Common myeloid progenitor, CD34-positive (primary cell): ENCODE results near the gene MYO1A.

Experiments used
- CTCF ChIA-PET: fragments of 350-600 bp; sonication (Branson Sonifier 250); formaldehyde crosslinking; loops from one replicate; lab custom pipeline; 2021; ENCODE audit warnings: antibody characterized with exemption; lab: Charles Lee
- POLR2A ChIA-PET: fragments of 350-600 bp; sonication (Branson Sonifier 250); formaldehyde crosslinking; loops from one replicate; lab custom pipeline; 2021; ENCODE audit warnings: antibody characterized with exemption; lab: Charles Lee
- DNase-seq, 3 donors: peaks; one replicate each; pipeline versions ENCODE4 v3.0.0 to v3.0.0-alpha.2; 2013
- H3K27ac ChIP-seq, 2 experiments: 1 replicate in 1 of 2; 2 replicates in 1 of 2; pipeline ENCODE4 v1.7.0; 2013; ENCODE audit warnings: inconsistent platforms in 2 of 2, low read length in 2 of 2, mild to moderate bottlenecking in 2 of 2, low read depth in 1 of 2, moderate library complexity in 1 of 2; ENCODE audit not compliant: severe bottlenecking in 2 of 2, insufficient read depth in 1 of 2, poor library complexity in 1 of 2
- H3K27me3 ChIP-seq, 5 experiments: replicated peaks in 2 of 5; 1 replicate in 3 of 5; 2 replicates in 2 of 5; pipeline versions ENCODE4 v1.6.1 to v1.7.0; 2013; ENCODE audit warnings: low read length in 4 of 5, mild to moderate bottlenecking in 2 of 5, moderate library complexity in 2 of 5, inconsistent platforms in 1 of 5; ENCODE audit not compliant: insufficient read depth in 5 of 5, control insufficient read depth in 4 of 5
- H3K36me3 ChIP-seq, 4 experiments: 1 replicate in 2 of 4; 2 replicates in 2 of 4; pipeline versions ENCODE4 v1.6.1 to v1.7.0; 2013; ENCODE audit warnings: low read length in 3 of 4, control low read depth in 1 of 4, mild to moderate bottlenecking in 1 of 4; ENCODE audit not compliant: control insufficient read depth in 4 of 4, insufficient read depth in 4 of 4
- H3K4me1 ChIP-seq, 4 experiments: 1 replicate in 3 of 4; 2 replicates in 1 of 4; pipeline versions ENCODE4 v1.6.1 to v1.7.1; 2013; ENCODE audit warnings: low read length in 3 of 4, mild to moderate bottlenecking in 3 of 4, control low read depth in 1 of 4, inconsistent platforms in 1 of 4, moderate library complexity in 1 of 4; ENCODE audit not compliant: control insufficient read depth in 4 of 4, insufficient read depth in 4 of 4; ENCODE audit errors: control extremely low read depth in 1 of 4
- H3K4me3 ChIP-seq, 7 experiments: 1 replicate in 4 of 7; 2 replicates in 3 of 7; pipeline versions ENCODE4 v1.5.1 to v1.7.0; 2013; ENCODE audit warnings: mild to moderate bottlenecking in 7 of 7, low read length in 6 of 7, moderate library complexity in 6 of 7, inconsistent platforms in 2 of 7, low read depth in 2 of 7, control low read depth in 1 of 7; ENCODE audit not compliant: insufficient read depth in 4 of 7, control insufficient read depth in 1 of 7; ENCODE audit errors: extremely low read depth in 1 of 7
- H3K9me3 ChIP-seq, 5 experiments: 1 replicate in 4 of 5; 2 replicates in 1 of 5; pipeline versions ENCODE4 v1.6.1 to v1.7.1; 2013; ENCODE audit warnings: low read length in 4 of 5, mild to moderate bottlenecking in 2 of 5, inconsistent platforms in 1 of 5, low read depth in 1 of 5, moderate library complexity in 1 of 5; ENCODE audit not compliant: control insufficient read depth in 4 of 5, insufficient read depth in 2 of 5; ENCODE audit errors: control extremely low read depth in 1 of 5
- WGBS: methylation state at CpG from one replicate; pipeline ENCODE4 v1.1.5; 2013; ENCODE audit not compliant: insufficient coverage; 5-methylcytosine and 5-hydroxymethylcytosine counted together

Gene MYO1A

GRCh38 chr12:57091638-57092528 lies 42.0 kb upstream of the MYO1A start:
- Histone ChIP-seq H3K27me3 (no peaks in the 10 kb centered on the region), H3K4me1 (peaks cover 0 to 39% (median 34%) of the 10 kb centered on the region in 4 experiments), H3K9me3 (no peaks in the 10 kb centered on the region), H3K4me3 (no peak overlapping the region), H3K36me3 (peaks cover 5 to 52% (median 37%) of the 10 kb centered on the region in 4 experiments), H3K27ac (no peak overlapping the region)
- DNase-seq, result no peak
- ChIA-PET CTCF (interaction anchor here (1.1 to 27.7 kb wide), 9 partner anchors 16 to 94 kb away, joined by 3 to 835 read pairs (median 4); partner anchors contain the start of genes NEMP1, STAT6 and ZBTB39), POLR2A (interaction anchor here (1.4 kb wide), 1 partner anchor 19 kb away, joined by 3 read pairs; the partner anchor contains the start of gene STAT6)
- WGBS, result 97% methylated on average over 20 of the region's 25 CpGs

DNA sequence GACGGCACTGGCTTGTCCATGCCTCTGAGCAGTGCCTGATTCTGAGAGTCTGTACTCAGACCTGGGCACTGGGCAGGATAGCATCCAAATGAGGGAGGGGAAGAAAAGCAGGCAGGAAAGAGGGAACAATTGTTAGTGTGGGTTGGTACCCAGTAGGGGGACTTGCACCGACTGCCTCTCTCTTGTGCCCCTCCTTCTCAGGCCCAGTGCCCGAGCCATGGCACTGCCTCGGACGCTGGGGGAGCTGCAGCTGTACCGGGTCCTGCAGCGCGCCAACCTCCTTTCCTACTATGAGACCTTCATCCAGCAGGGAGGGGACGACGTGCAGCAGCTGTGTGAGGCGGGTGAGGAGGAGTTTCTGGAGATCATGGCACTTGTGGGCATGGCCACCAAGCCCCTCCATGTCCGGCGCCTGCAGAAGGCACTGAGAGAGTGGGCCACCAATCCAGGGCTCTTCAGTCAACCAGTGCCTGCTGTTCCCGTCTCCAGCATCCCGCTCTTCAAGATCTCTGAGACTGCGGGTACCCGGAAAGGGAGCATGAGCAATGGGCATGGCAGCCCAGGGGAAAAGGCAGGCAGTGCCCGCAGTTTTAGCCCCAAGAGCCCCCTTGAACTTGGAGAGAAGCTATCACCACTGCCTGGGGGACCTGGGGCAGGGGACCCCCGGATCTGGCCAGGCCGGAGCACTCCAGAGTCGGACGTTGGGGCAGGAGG lies 41.2 kb upstream of the MYO1A start:
- Histone ChIP-seq H3K4me3 (no peak overlapping the region), H3K4me1 (peaks cover 2 to 46% (median 42%) of the 10 kb centered on the region in 4 experiments), H3K36me3 (peaks cover 2 to 44% (median 30%) of the 10 kb centered on the region in 4 experiments), H3K9me3 (no peaks in the 10 kb centered on the region), H3K27me3 (no peaks in the 10 kb centered on the region), H3K27ac (no peak overlapping the region)
- ChIA-PET POLR2A (interaction anchor here (5.1 kb wide), 1 partner anchor 13 kb away, joined by 45 read pairs; the partner anchor contains the start of gene NEMP1), CTCF (interaction anchor here (1.0 to 27.7 kb wide), 6 partner anchors 8 to 84 kb away, joined by 3 to 835 read pairs (median 6); partner anchors contain the start of genes NEMP1, STAT6, TAC3 and ZBTB39)
- 97% methylated on average over 14 of the region's 22 CpGs for WGBS
- no peak for DNase-seq

GRCh38 chr12:57090490-57090889 lies 40.6 kb upstream of the MYO1A start:
- Histone ChIP-seq H3K9me3 (no peaks in the 10 kb centered on the region), H3K27me3 (no peaks in the 10 kb centered on the region), H3K4me3 (peak overlapping the region in 4 of 7 experiments; percentile 34 to 92 (median 56)), H3K4me1 (peaks cover 3 to 52% (median 47%) of the 10 kb centered on the region in 4 experiments), H3K27ac (no peak overlapping the region), H3K36me3 (peaks cover 2 to 38% (median 25%) of the 10 kb centered on the region in 4 experiments)
- ChIA-PET POLR2A (interaction anchor here (1.0 to 5.1 kb wide), 2 partner anchors 12 to 21 kb away, joined by 3 to 45 read pairs; partner anchors contain the start of gene NEMP1), CTCF (interaction anchor here (1.0 to 27.7 kb wide), 4 partner anchors 8 to 75 kb away, joined by 3 to 835 read pairs (median 126); partner anchors contain the start of genes NEMP1, STAT6 and TAC3)
- WGBS, result 90% methylated on average over 6 of the region's 6 CpGs
- DNase-seq, result no peak

GRCh38 chr12:57089271-57090245 lies 39.6 kb upstream of the MYO1A start:
- CTCF ChIA-PET, result interaction anchor here (1.2 to 27.7 kb wide), 4 partner anchors 9 to 41 kb away, joined by 3 to 835 read pairs (median 126); partner anchors contain the start of genes NEMP1 and STAT6
- POLR2A ChIA-PET, result interaction anchor here (1.0 to 5.1 kb wide), 4 partner anchors 12 to 22 kb away, joined by 3 to 45 read pairs (median 26); partner anchors contain the start of genes NEMP1 and STAT6
- peak; percentile 30 to 65 (median 53) for DNase-seq
- Histone ChIP-seq H3K36me3 (peaks cover 3 to 28% (median 18%) of the 10 kb centered on the region in 4 experiments), H3K4me1 (peaks cover 3 to 52% (median 47%) of the 10 kb centered on the region in 4 experiments), H3K27ac (peak overlapping the region in 1 of 2 experiments; percentile 67), H3K4me3 (peak overlapping the region; percentile 58 to 92 (median 90)), H3K27me3 (no peaks in the 10 kb centered on the region), H3K9me3 (no peaks in the 10 kb centered on the region)
- WGBS, result 0% methylated on average over 33 of the region's 45 CpGs

- Histone ChIP-seq H3K4me3 (peak within 1 kb of the TSS; percentile 75 to 97 (median 90)), H3K27me3 (no peaks in the 10 kb centered on the region), H3K4me1 (peaks cover 3 to 45% (median 38%) of the 10 kb centered on the region in 4 experiments), H3K27ac (peak within 1 kb of the TSS; percentile 95 to 99), H3K36me3 (peaks cover 2 to 24% (median 17%) of the 10 kb centered on the region in 4 experiments), H3K9me3 (no peaks in the 10 kb centered on the region)
- ChIA-PET POLR2A (interaction anchor here (0.9 to 5.1 kb wide), 7 partner anchors 11 to 432 kb away, joined by 3 to 45 read pairs (median 7); partner anchors contain the start of genes DDIT3, NEMP1 and STAT6), CTCF (interaction anchor here (0.6 to 27.7 kb wide), 7 partner anchors 14 to 41 kb away, joined by 3 to 835 read pairs (median 3); partner anchors contain the start of genes NEMP1 and STAT6)
- DNase-seq, result peak; percentile 93 to 98 (median 97)
- WGBS, result under 1% methylated on average over 56 of the region's 91 CpGs
Measured at GRCh38 chr12:57088354-57089270, 38.7 kb upstream of the MYO1A start, which contains the start of gene NAB2. NAB2 (plus strand) TSS chr12:57089114; CDS start chr12:57089272, 158 bp downstream.
